Tibial nerve (tissue), 4 donors: ENCODE data around the gene PDZRN3. TPM values are rescaled to one million over a fixed set of nuclear protein-coding genes. Genes with fewer than 3 reads are reported as not detected.

ENCODE experiments used
- DNase-seq, 2 donors: peaks; one replicate each; pipeline ENCODE4 v3.0.0-alpha.2; 2019; ENCODE audit warnings: low spot score in 2 of 2
- H3K27ac ChIP-seq, 4 donors: fragments of 200-600 bp; sonication (generic) in 3 of 4; one replicate each; pipeline ENCODE4 v1.5.1; 2017 to 2019; ENCODE audit warnings: mild to moderate bottlenecking in 1 of 4
- H3K27me3 ChIP-seq, 2 donors: fragments of 200-600 bp; sonication (generic) in 1 of 2; one replicate each; pipeline versions ENCODE4 v1.5.1 to v1.6.0; 2017 to 2019
- H3K36me3 ChIP-seq, 3 donors: fragments of 200-600 bp; sonication (generic); one replicate each; pipeline ENCODE4 v1.5.1; 2018 to 2019
- H3K4me1 ChIP-seq, 4 donors: fragments of 200-600 bp; sonication (generic) in 3 of 4; one replicate each; pipeline ENCODE4 v1.5.1; 2017 to 2019
- H3K4me3 ChIP-seq, 4 donors: fragments of 200-600 bp; sonication (generic) in 3 of 4; one replicate each; pipeline ENCODE4 v1.5.1; 2017 to 2019; ENCODE audit warnings: mild to moderate bottlenecking in 1 of 4, moderate library complexity in 1 of 4
- H3K9me3 ChIP-seq, 4 donors: fragments of 200-600 bp; sonication (generic) in 3 of 4; one replicate each; pipeline ENCODE4 v1.5.1; 2017 to 2019
- EP300 ChIP-seq, 2 donors: sonication (generic); formaldehyde crosslinking; IDR thresholded peaks; one replicate each; pipeline ENCODE4 v1.6.1; 2017; ENCODE audit warnings: antibody characterized with exemption in 2 of 2, mild to moderate bottlenecking in 1 of 2
- POLR2A ChIP-seq, 2 donors: fragments of 450-650 bp; IDR thresholded peaks; one replicate each; pipeline ENCODE4 v1.6.1; 2017; ENCODE audit warnings: antibody characterized with exemption in 2 of 2, mild to moderate bottlenecking in 2 of 2, moderate library complexity in 2 of 2
- WGBS, 2 donors: methylation state at CpG; one replicate each; pipeline ENCODE4 v1.1.5; 2018; 5-methylcytosine and 5-hydroxymethylcytosine counted together
- total RNA-seq, 4 donors: library from RNA; depleted of rRNA; stranded (reverse); fragments of >200 nt; gene quantifications; one replicate each; pipeline ENCODE4 v1.1.0, GENCODE V29; 2016
- TF ChIP-seq, protein P1 (sequence below), 5 experiments: fragments of 200-600 bp in 3 of 5; fragments of 450-650 bp in 2 of 5; sonication (generic) in 3 of 5; IDR thresholded peaks; one replicate each; pipeline ENCODE4 v1.5.1; 2016 to 2019; ENCODE audit warnings: antibody characterized with exemption in 5 of 5, mild to moderate bottlenecking in 3 of 5, moderate library complexity in 2 of 5

The PDZRN3 gene
- total RNA-seq, 4 donors from 2014 or later, result 48.3 to 87.2 (median 64.3) TPM

- Histone ChIP-seq H3K4me1 (peaks cover 0 to 17% (median 0%) of the 10 kb centered on the region in 4 donors), H3K27me3 (no peaks in the 10 kb centered on the region), H3K4me3 (no peak overlapping the region), H3K27ac (no peak overlapping the region), H3K36me3 (peaks cover 0 to 24% (median 0%) of the 10 kb centered on the region in 3 donors), H3K9me3 (no peaks in the 10 kb centered on the region)
- no peak for DNase-seq
- TF ChIP-seq EP300 (IDR thresholded peaks at IDR 0.05) (no peak), POLR2A (IDR thresholded peaks at IDR 0.05) (no peak)
- TF ChIP-seq, protein P1, sequence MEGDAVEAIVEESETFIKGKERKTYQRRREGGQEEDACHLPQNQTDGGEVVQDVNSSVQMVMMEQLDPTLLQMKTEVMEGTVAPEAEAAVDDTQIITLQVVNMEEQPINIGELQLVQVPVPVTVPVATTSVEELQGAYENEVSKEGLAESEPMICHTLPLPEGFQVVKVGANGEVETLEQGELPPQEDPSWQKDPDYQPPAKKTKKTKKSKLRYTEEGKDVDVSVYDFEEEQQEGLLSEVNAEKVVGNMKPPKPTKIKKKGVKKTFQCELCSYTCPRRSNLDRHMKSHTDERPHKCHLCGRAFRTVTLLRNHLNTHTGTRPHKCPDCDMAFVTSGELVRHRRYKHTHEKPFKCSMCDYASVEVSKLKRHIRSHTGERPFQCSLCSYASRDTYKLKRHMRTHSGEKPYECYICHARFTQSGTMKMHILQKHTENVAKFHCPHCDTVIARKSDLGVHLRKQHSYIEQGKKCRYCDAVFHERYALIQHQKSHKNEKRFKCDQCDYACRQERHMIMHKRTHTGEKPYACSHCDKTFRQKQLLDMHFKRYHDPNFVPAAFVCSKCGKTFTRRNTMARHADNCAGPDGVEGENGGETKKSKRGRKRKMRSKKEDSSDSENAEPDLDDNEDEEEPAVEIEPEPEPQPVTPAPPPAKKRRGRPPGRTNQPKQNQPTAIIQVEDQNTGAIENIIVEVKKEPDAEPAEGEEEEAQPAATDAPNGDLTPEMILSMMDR (IDR thresholded peaks at IDR 0.05), result no peak
- 96 to 97% methylated on average over 9 of the region's 9 CpGs for WGBS, 2 donors
Observed at GRCh38 chr3:73393005-73393404, 231.7 kb downstream of the PDZRN3 start.

- TF ChIP-seq EP300 (IDR thresholded peaks at IDR 0.05), result no peak
- TF ChIP-seq, protein P1 (IDR thresholded peaks at IDR 0.05), result no peak
- TF ChIP-seq POLR2A (IDR thresholded peaks at IDR 0.05), result no peak
- no peaks in the 10 kb centered on the region for H3K9me3 ChIP-seq
- H3K4me1 ChIP-seq, result peaks cover 0 to 17% (median 0%) of the 10 kb centered on the region in 4 donors
- peak overlapping the region in 1 of 4 donors; percentile 53 for H3K27ac ChIP-seq
- WGBS, 2 donors, result 98% methylated on average over 9 of the region's 9 CpGs
- no peak for DNase-seq
- H3K4me3 ChIP-seq, result no peak overlapping the region
- H3K36me3 ChIP-seq, result peaks cover 0 to 22% (median 0%) of the 10 kb centered on the region in 3 donors
- H3K27me3 ChIP-seq, result no peaks in the 10 kb centered on the region
Observed at GRCh38 chr3:73391984-73392383, 232.8 kb downstream of the PDZRN3 start.

- 64 to 78% methylated on average over 1 of the region's 1 CpG for WGBS, 2 donors
- Histone ChIP-seq H3K4me3 (no peak overlapping the region), H3K27ac (peak overlapping the region in 3 of 4 donors; percentile 53 to 76 (median 70)), H3K4me1 (peaks cover 0 to 17% (median 0%) of the 10 kb centered on the region in 4 donors), H3K9me3 (no peaks in the 10 kb centered on the region), H3K36me3 (peaks cover 0 to 25% (median 0%) of the 10 kb centered on the region in 3 donors), H3K27me3 (no peaks in the 10 kb centered on the region)
- TF ChIP-seq POLR2A (IDR thresholded peaks at IDR 0.05), result no peak
- TF ChIP-seq EP300 (IDR thresholded peaks at IDR 0.05), result no peak
- TF ChIP-seq, protein P1 (IDR thresholded peaks at IDR 0.05), result no peak
- DNase-seq, result no peak
Observed at GRCh38 chr3:73389928-73390327, 234.8 kb downstream of the PDZRN3 start.

GRCh38 chr3:73389117-73389813 is 235.5 kb downstream of the PDZRN3 start:
- 29% methylated on average over 10 of the region's 10 CpGs for WGBS, 2 donors
- Histone ChIP-seq H3K27me3 (no peaks in the 10 kb centered on the region), H3K36me3 (peaks cover 0 to 32% (median 0%) of the 10 kb centered on the region in 3 donors), H3K9me3 (peaks cover 0 to under 1% (median 0%) of the 10 kb centered on the region in 4 donors), H3K27ac (peak overlapping the region in 3 of 4 donors; percentile 53 to 76 (median 70)), H3K4me3 (no peak overlapping the region), H3K4me1 (peaks cover 0 to 17% (median 0%) of the 10 kb centered on the region in 4 donors)
- TF ChIP-seq EP300 (IDR thresholded peaks at IDR 0.05) (peak in 1 of 2 donors; percentile 66), POLR2A (IDR thresholded peaks at IDR 0.05) (no peak)
- TF ChIP-seq, protein P1 (IDR thresholded peaks at IDR 0.05), result no peak
- DNase-seq, result no peak

DNA sequence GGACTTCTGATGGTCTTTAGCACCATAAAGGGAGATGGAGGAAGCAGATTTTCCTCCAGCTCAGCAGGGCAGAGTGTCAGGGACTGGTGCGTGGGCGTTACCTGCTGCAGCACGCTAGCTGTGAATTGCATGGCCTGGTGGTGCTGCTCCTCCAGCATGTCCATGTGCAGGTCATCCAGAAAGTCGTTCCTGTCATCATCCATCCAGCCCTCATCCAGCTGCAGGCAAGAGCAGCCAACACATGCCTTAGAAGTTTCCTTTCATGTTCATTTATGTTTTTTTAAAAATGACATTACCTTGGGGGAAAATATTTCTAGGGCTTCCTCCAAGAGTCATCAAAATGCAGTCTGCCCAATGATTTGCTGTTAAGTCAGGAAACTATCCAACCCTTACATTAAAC is 239.2 kb downstream of the PDZRN3 start:
- Histone ChIP-seq H3K4me1 (peaks cover 0 to 17% (median 0%) of the 10 kb centered on the region in 4 donors), H3K27ac (no peak overlapping the region), H3K9me3 (peaks cover 0 to 7% (median 0%) of the 10 kb centered on the region in 4 donors), H3K27me3 (no peaks in the 10 kb centered on the region), H3K4me3 (no peak overlapping the region), H3K36me3 (peaks cover 0 to 53% (median 0%) of the 10 kb centered on the region in 3 donors)
- no peak for DNase-seq
- 75 to 87% methylated on average over 4 of the region's 4 CpGs for WGBS, 2 donors
- TF ChIP-seq, protein P1 (IDR thresholded peaks at IDR 0.05), result no peak
- TF ChIP-seq POLR2A (IDR thresholded peaks at IDR 0.05), result no peak
- no peak for TF ChIP-seq EP300 (IDR thresholded peaks at IDR 0.05)
